ENCODE measurements around the gene LMAN2L.

GRCh38 chr2:96739076-96739632, 710 bp downstream of the LMAN2L start:
- TF ChIP-seq CTCF (IDR thresholded peaks at IDR 0.05; ENCODE audit: borderline replicate concordance, extremely low read depth, low read length, poor library complexity, severe bottlenecking) = no peak
- no peak for TF ChIP-seq EZH2 (IDR thresholded peaks at IDR 0.05; ENCODE audit: borderline replicate concordance, low read depth, low read length, severe bottlenecking)
